ENCODE measurements around the gene STK11IP. TPM values are rescaled to one million over a fixed set of nuclear protein-coding genes. Genes with fewer than 3 reads are reported as not detected.

STK11IP gene
- polyA plus RNA-seq, 4 donors = 20.4 to 38.9 (median 23.2) TPM

GRCh38 chr2:219593154-219593553 is 4.5 kb upstream of the STK11IP start:
- peaks cover 0 to 13% (median 0%) of the 10 kb centered on the region in 3 donors for H3K4me1 ChIP-seq (ENCODE audit: control insufficient read depth in 3 of 3, insufficient read depth in 2 of 3, low read depth in 1 of 3, low read length in 2 of 3)
- no peaks in the 10 kb centered on the region for H3K27me3 ChIP-seq (ENCODE audit: control insufficient read depth in 3 of 3, insufficient read depth in 3 of 3, low read length in 3 of 3)
- 66 to 89% (median 80%) methylated on average over 2 of the region's 2 CpGs for whole genome bisulfite sequencing, 3 donors
- no peaks in the 10 kb centered on the region for H3K9me3 ChIP-seq (ENCODE audit: control insufficient read depth in 2 of 2, insufficient read depth in 1 of 2, low read depth in 1 of 2, low read length in 1 of 2)
- no peaks in the 10 kb centered on the region for H3K36me3 ChIP-seq (ENCODE audit: control insufficient read depth in 3 of 3, insufficient read depth in 2 of 3, low read depth in 1 of 3, low read length in 3 of 3)
- no peak overlapping the region for H3K27ac ChIP-seq (ENCODE audit: low read depth in 1 of 3, low read length in 2 of 3)
- no peak overlapping the region for H3K4me3 ChIP-seq (ENCODE audit: low read depth in 1 of 3, low read length in 3 of 3)
- FAIRE-seq = no peak
- no peak for DNase-seq

GRCh38 chr2:219595256-219595655 is 2.4 kb upstream of the STK11IP start:
- DNase-seq (peak in 1 of 2 donors; percentile 65), FAIRE-seq (no peak)
- Histone ChIP-seq H3K36me3 (ENCODE audit: control insufficient read depth in 3 of 3, insufficient read depth in 2 of 3, low read depth in 1 of 3, low read length in 3 of 3) (no peaks in the 10 kb centered on the region), H3K9me3 (ENCODE audit: control insufficient read depth in 2 of 2, insufficient read depth in 1 of 2, low read depth in 1 of 2, low read length in 1 of 2) (no peaks in the 10 kb centered on the region), H3K27ac (ENCODE audit: low read depth in 1 of 3, low read length in 2 of 3) (peak overlapping the region in 1 of 3 donors; percentile 59), H3K27me3 (ENCODE audit: control insufficient read depth in 3 of 3, insufficient read depth in 3 of 3, low read length in 3 of 3) (no peaks in the 10 kb centered on the region), H3K4me1 (ENCODE audit: control insufficient read depth in 3 of 3, insufficient read depth in 2 of 3, low read depth in 1 of 3, low read length in 2 of 3) (peaks cover 0 to 13% (median 0%) of the 10 kb centered on the region in 3 donors), H3K4me3 (ENCODE audit: low read depth in 1 of 3, low read length in 3 of 3) (no peak overlapping the region)
- 34 to 61% (median 61%) methylated on average over 3 of the region's 3 CpGs for WGBS, 3 donors

GRCh38 chr2:219596954-219597551 is 604 bp upstream of the STK11IP start:
- Histone ChIP-seq H3K9me3 (ENCODE audit: control insufficient read depth in 2 of 2, insufficient read depth in 1 of 2, low read depth in 1 of 2, low read length in 1 of 2) (no peaks in the 10 kb centered on the region), H3K27me3 (ENCODE audit: control insufficient read depth in 3 of 3, insufficient read depth in 3 of 3, low read length in 3 of 3) (no peaks in the 10 kb centered on the region), H3K4me3 (ENCODE audit: low read depth in 1 of 3, low read length in 3 of 3) (peak overlapping the region; percentile 59 to 78 (median 70)), H3K36me3 (ENCODE audit: control insufficient read depth in 3 of 3, insufficient read depth in 2 of 3, low read depth in 1 of 3, low read length in 3 of 3) (peaks cover under 1 to 11% (median 5%) of the 10 kb centered on the region in 3 donors), H3K27ac (ENCODE audit: low read depth in 1 of 3, low read length in 2 of 3) (peak overlapping the region; percentile 83 to 97 (median 90)), H3K4me1 (ENCODE audit: control insufficient read depth in 3 of 3, insufficient read depth in 2 of 3, low read depth in 1 of 3, low read length in 2 of 3) (peaks cover 0 to 13% (median 0%) of the 10 kb centered on the region in 3 donors)
- 7 to 16% (median 14%) methylated on average over 19 of the region's 19 CpGs for WGBS, 3 donors
- DNase-seq (peak in 1 of 2 donors; percentile 31), FAIRE-seq (no peak)

- Histone ChIP-seq H3K9me3 (ENCODE audit: control insufficient read depth in 2 of 2, insufficient read depth in 1 of 2, low read depth in 1 of 2, low read length in 1 of 2) (no peaks in the 10 kb centered on the region), H3K4me3 (ENCODE audit: low read depth in 1 of 3, low read length in 3 of 3) (peak overlapping the region; percentile 47 to 78 (median 70)), H3K27ac (ENCODE audit: low read depth in 1 of 3, low read length in 2 of 3) (peak overlapping the region; percentile 71 to 97 (median 90)), H3K36me3 (ENCODE audit: control insufficient read depth in 3 of 3, insufficient read depth in 2 of 3, low read depth in 1 of 3, low read length in 3 of 3) (peaks cover 4 to 19% (median 5%) of the 10 kb centered on the region in 3 donors), H3K4me1 (ENCODE audit: control insufficient read depth in 3 of 3, insufficient read depth in 2 of 3, low read depth in 1 of 3, low read length in 2 of 3) (peaks cover 0 to 13% (median 0%) of the 10 kb centered on the region in 3 donors), H3K27me3 (ENCODE audit: control insufficient read depth in 3 of 3, insufficient read depth in 3 of 3, low read length in 3 of 3) (no peaks in the 10 kb centered on the region)
- FAIRE-seq (no peak), DNase-seq (peak in 1 of 2 donors; percentile 11)
- WGBS, 3 donors = 20 to 30% (median 28%) methylated on average over 9 of the region's 9 CpGs
Measured at GRCh38 chr2:219598308-219599078, 836 bp downstream of the STK11IP start.

- Histone ChIP-seq H3K4me1 (ENCODE audit: control insufficient read depth in 3 of 3, insufficient read depth in 2 of 3, low read depth in 1 of 3, low read length in 2 of 3) (no peaks in the 10 kb centered on the region), H3K4me3 (ENCODE audit: low read depth in 1 of 3, low read length in 3 of 3) (no peak overlapping the region), H3K9me3 (ENCODE audit: control insufficient read depth in 2 of 2, insufficient read depth in 1 of 2, low read depth in 1 of 2, low read length in 1 of 2) (no peaks in the 10 kb centered on the region), H3K27me3 (ENCODE audit: control insufficient read depth in 3 of 3, insufficient read depth in 3 of 3, low read length in 3 of 3) (no peaks in the 10 kb centered on the region), H3K36me3 (ENCODE audit: control insufficient read depth in 3 of 3, insufficient read depth in 2 of 3, low read depth in 1 of 3, low read length in 3 of 3) (peaks cover 12 to 64% (median 16%) of the 10 kb centered on the region in 3 donors), H3K27ac (ENCODE audit: low read depth in 1 of 3, low read length in 2 of 3) (no peak overlapping the region)
- FAIRE-seq = no peak
- WGBS, 3 donors = 82 to 92% (median 90%) methylated on average over 5 of the region's 5 CpGs
- no peak for DNase-seq
Measured at GRCh38 chr2:219603771-219604170, 6.1 kb downstream of the STK11IP start.

- Histone ChIP-seq H3K4me1 (ENCODE audit: control insufficient read depth in 3 of 3, insufficient read depth in 2 of 3, low read depth in 1 of 3, low read length in 2 of 3) (no peaks in the 10 kb centered on the region), H3K4me3 (ENCODE audit: low read depth in 1 of 3, low read length in 3 of 3) (no peak overlapping the region), H3K36me3 (ENCODE audit: control insufficient read depth in 3 of 3, insufficient read depth in 2 of 3, low read depth in 1 of 3, low read length in 3 of 3) (peaks cover 19 to 74% (median 19%) of the 10 kb centered on the region in 3 donors), H3K27me3 (ENCODE audit: control insufficient read depth in 3 of 3, insufficient read depth in 3 of 3, low read length in 3 of 3) (no peaks in the 10 kb centered on the region), H3K27ac (ENCODE audit: low read depth in 1 of 3, low read length in 2 of 3) (no peak overlapping the region), H3K9me3 (ENCODE audit: control insufficient read depth in 2 of 2, insufficient read depth in 1 of 2, low read depth in 1 of 2, low read length in 1 of 2) (no peaks in the 10 kb centered on the region)
- FAIRE-seq (no peak), DNase-seq (no peak)
- 89 to 98% (median 97%) methylated on average over 5 to 6 of the region's 6 CpGs for WGBS, 3 donors
Measured at GRCh38 chr2:219605607-219605954, 7.9 kb downstream of the STK11IP start.

- no peak overlapping the region for H3K4me3 ChIP-seq (ENCODE audit: low read depth in 1 of 3, low read length in 3 of 3)
- 90 to 95% (median 92%) methylated on average over 15 of the region's 15 CpGs for WGBS, 3 donors
- no peaks in the 10 kb centered on the region for H3K4me1 ChIP-seq (ENCODE audit: control insufficient read depth in 3 of 3, insufficient read depth in 2 of 3, low read depth in 1 of 3, low read length in 2 of 3)
- H3K27me3 ChIP-seq (ENCODE audit: control insufficient read depth in 3 of 3, insufficient read depth in 3 of 3, low read length in 3 of 3) = no peaks in the 10 kb centered on the region
- peaks cover 17 to 77% (median 17%) of the 10 kb centered on the region in 3 donors for H3K36me3 ChIP-seq (ENCODE audit: control insufficient read depth in 3 of 3, insufficient read depth in 2 of 3, low read depth in 1 of 3, low read length in 3 of 3)
- no peaks in the 10 kb centered on the region for H3K9me3 ChIP-seq (ENCODE audit: control insufficient read depth in 2 of 2, insufficient read depth in 1 of 2, low read depth in 1 of 2, low read length in 1 of 2)
- FAIRE-seq = no peak
- no peak for DNase-seq
- no peak overlapping the region for H3K27ac ChIP-seq (ENCODE audit: low read depth in 1 of 3, low read length in 2 of 3)
Measured at GRCh38 chr2:219607931-219608330, 10.3 kb downstream of the STK11IP start.

GRCh38 chr2:219608399-219608964 is 10.8 kb downstream of the STK11IP start:
- Histone ChIP-seq H3K27me3 (ENCODE audit: control insufficient read depth in 3 of 3, insufficient read depth in 3 of 3, low read length in 3 of 3) (no peaks in the 10 kb centered on the region), H3K4me3 (ENCODE audit: low read depth in 1 of 3, low read length in 3 of 3) (no peak overlapping the region), H3K4me1 (ENCODE audit: control insufficient read depth in 3 of 3, insufficient read depth in 2 of 3, low read depth in 1 of 3, low read length in 2 of 3) (no peaks in the 10 kb centered on the region), H3K36me3 (ENCODE audit: control insufficient read depth in 3 of 3, insufficient read depth in 2 of 3, low read depth in 1 of 3, low read length in 3 of 3) (peaks cover 17 to 77% (median 17%) of the 10 kb centered on the region in 3 donors), H3K27ac (ENCODE audit: low read depth in 1 of 3, low read length in 2 of 3) (no peak overlapping the region), H3K9me3 (ENCODE audit: control insufficient read depth in 2 of 2, insufficient read depth in 1 of 2, low read depth in 1 of 2, low read length in 1 of 2) (no peaks in the 10 kb centered on the region)
- FAIRE-seq (no peak), DNase-seq (no peak)
- 81 to 92% (median 87%) methylated on average over 12 to 15 of the region's 15 CpGs for WGBS, 3 donors
